PC-3 (cell line): ENCODE measurements around the gene ZSWIM7. TPM values are rescaled to one million over a fixed set of nuclear protein-coding genes. Genes with fewer than 3 reads are reported as not detected.
"Not testable (repeated sequence)": the region's sequence is repeated elsewhere in the genome, so short reads cannot be mapped to it uniquely, and the experiment has no call there.

Experiments
- ATAC-seq: fragments of 200-7000 bp; cut with Tn5 transposase; 2 replicates; pipeline ENCODE4 v1.9.1; 2020; ENCODE audit warnings: mild to moderate bottlenecking, moderate library complexity
- BruUV-seq: library from RNA; stranded (reverse); fragments of 400-500 nt; replicated peaks from 2 replicates; lab custom pipeline; 2021; lab: Mats Ljungman, UMichigan
- CTCF ChIA-PET: fragments of 300-600 bp; sonication (Branson Sonifier 250); formaldehyde crosslinking; loops from one replicate; lab custom pipeline; 2022; ENCODE audit warnings: antibody characterized with exemption; lab: Charles Lee
- POLR2A ChIA-PET: fragments of 300-600 bp; sonication (Branson Sonifier 250); formaldehyde crosslinking; loops from one replicate; lab custom pipeline; 2022; ENCODE audit warnings: antibody characterized with exemption; ENCODE audit not compliant: unreplicated experiment; lab: Charles Lee
- DNase-seq: peaks from one replicate; pipeline ENCODE4 v3.0.0-alpha.2; 2015
- H2AFZ ChIP-seq: fragments of 300-600 bp; sonication (generic); 2 replicates; pipeline ENCODE4 v1.6.0; 2016; ENCODE audit warnings: antibody characterized with exemption, low read length
- H3F3A ChIP-seq: fragments of 300-600 bp; sonication (generic); one replicate; pipeline ENCODE4 v1.6.0; 2017; ENCODE audit warnings: antibody characterized with exemption, low read length, control low read depth, mild to moderate bottlenecking; ENCODE audit not compliant: unreplicated experiment
- H3K27ac ChIP-seq: fragments of 300-600 bp; sonication (generic); 2 replicates; pipeline ENCODE4 v1.5.1; 2016; ENCODE audit warnings: mild to moderate bottlenecking, low read length
- H3K27me3 ChIP-seq: fragments of 300-600 bp; sonication (generic); 2 replicates; pipeline ENCODE4 v1.6.1; 2016; ENCODE audit warnings: low read length, mixed read lengths
- H3K36me3 ChIP-seq: fragments of 300-600 bp; sonication (generic); 2 replicates; pipeline ENCODE4 v1.6.1; 2016; ENCODE audit warnings: low read depth, mixed run types, low read length, mixed read lengths
- H3K4me1 ChIP-seq: fragments of 300-600 bp; sonication (generic); 2 replicates; pipeline ENCODE4 v1.5.1; 2016; ENCODE audit warnings: low read length; ENCODE audit not compliant: insufficient read depth
- H3K4me2 ChIP-seq: fragments of 300-600 bp; sonication (generic); 2 replicates; pipeline ENCODE4 v1.6.0; 2016; ENCODE audit warnings: low read length
- H3K4me3 ChIP-seq: fragments of 300-600 bp; sonication (generic); 2 replicates; pipeline ENCODE4 v1.5.1; 2016; ENCODE audit warnings: mild to moderate bottlenecking, low read length, mixed read lengths
- H3K79me2 ChIP-seq: fragments of 300-600 bp; sonication (generic); 2 replicates; pipeline ENCODE4 v1.6.1; 2017; ENCODE audit warnings: low read length, mixed read lengths
- H3K9ac ChIP-seq: fragments of 300-600 bp; sonication (generic); 2 replicates; pipeline ENCODE4 v1.6.0; 2016; ENCODE audit warnings: mild to moderate bottlenecking, low read length
- H3K9me2 ChIP-seq: fragments of 300-600 bp; sonication (generic); replicated peaks from 2 replicates; pipeline ENCODE4 v1.6.1; 2016; ENCODE audit warnings: mixed run types, low read length, mixed read lengths
- H3K9me3 ChIP-seq: fragments of 300-600 bp; sonication (generic); 2 replicates; pipeline ENCODE4 v1.6.1; 2016; ENCODE audit warnings: low read length, mixed read lengths
- H4K20me1 ChIP-seq: fragments of 300-600 bp; sonication (generic); 2 replicates; pipeline ENCODE4 v1.6.1; 2016; ENCODE audit warnings: low read length, mixed read lengths
- EZH2 ChIP-seq: fragments of 300-600 bp; sonication (generic); IDR thresholded peaks from one replicate; pipeline ENCODE4 v1.6.1; 2017; ENCODE audit warnings: antibody characterized with exemption, mild to moderate bottlenecking, low read length; ENCODE audit not compliant: unreplicated experiment
- EZH2phosphoT487 ChIP-seq: fragments of 300-600 bp; sonication (generic); IDR thresholded peaks from 2 replicates; pipeline ENCODE4 v1.6.1; 2018; ENCODE audit warnings: mild to moderate bottlenecking, antibody characterized with exemption, low read length, borderline replicate concordance
- intact Hi-C: fragments of 100-400 bp; cut with micrococcal nuclease; formaldehyde crosslinking; loops from 2 replicates; pipeline ENCODE4 v1.9.0; 2023
- total RNA-seq: library from RNA; depleted of rRNA; stranded (reverse); fragments of >200 nt; gene quantifications from 2 replicates; pipeline ENCODE4 v1.2.3, GENCODE V29; 2014
- TF ChIP-seq, protein P1 (sequence below): fragments of 300-600 bp; sonication (generic); conservative IDR thresholded peaks from 2 replicates; pipeline ENCODE4 v1.5.1; 2017; ENCODE audit warnings: antibody characterized with exemption, low read depth, mild to moderate bottlenecking, low read length

ZSWIM7 gene
- total RNA-seq, 1 experiment from 2014 or later, result 97.6 TPM

DNA sequence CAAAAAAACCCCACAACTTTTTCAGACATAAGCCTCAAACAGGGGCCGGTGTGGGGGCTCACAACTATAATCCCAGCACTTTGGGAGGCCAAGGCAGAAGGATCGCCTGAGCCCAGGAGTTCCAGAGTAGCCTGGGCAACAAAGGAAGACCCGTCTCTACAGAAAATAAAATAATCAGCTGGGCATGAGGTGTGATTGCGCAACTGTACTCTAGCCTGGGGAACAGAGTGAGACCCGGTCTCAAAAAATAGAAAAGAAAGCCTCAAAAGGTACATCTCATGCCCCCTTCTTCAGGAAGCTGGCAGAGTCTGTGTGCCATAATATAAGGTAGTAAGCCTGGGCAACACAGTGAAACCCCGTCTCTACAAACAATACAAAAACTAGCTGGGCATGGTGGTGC is 3.2 kb downstream of the ZSWIM7 start:
- ChIA-PET POLR2A (no interaction called here), CTCF (no interaction called here)
- Histone ChIP-seq H3K4me2 (no peak overlapping the region), H3K27ac (no peak overlapping the region), H3K4me3 (no peak overlapping the region), H3K27me3 (no peaks in the 10 kb centered on the region), H3K9me3 (no peaks in the 10 kb centered on the region), H3K36me3 (peaks cover 7% of the 10 kb centered on the region), H3F3A (no peaks in the 10 kb centered on the region), H3K9ac (no peak overlapping the region), H3K79me2 (peaks cover 59% of the 10 kb centered on the region), H2AFZ (no peak overlapping the region), H3K4me1 (peaks cover 24% of the 10 kb centered on the region), H4K20me1 (peaks cover 14% of the 10 kb centered on the region), H3K9me2 (no peaks in the 10 kb centered on the region)
- no peak for ATAC-seq
- BruUV-seq, result no TSS peak
- DNase-seq, result no peak
- TF ChIP-seq EZH2phosphoT487, result no peak
- TF ChIP-seq, protein P1, sequence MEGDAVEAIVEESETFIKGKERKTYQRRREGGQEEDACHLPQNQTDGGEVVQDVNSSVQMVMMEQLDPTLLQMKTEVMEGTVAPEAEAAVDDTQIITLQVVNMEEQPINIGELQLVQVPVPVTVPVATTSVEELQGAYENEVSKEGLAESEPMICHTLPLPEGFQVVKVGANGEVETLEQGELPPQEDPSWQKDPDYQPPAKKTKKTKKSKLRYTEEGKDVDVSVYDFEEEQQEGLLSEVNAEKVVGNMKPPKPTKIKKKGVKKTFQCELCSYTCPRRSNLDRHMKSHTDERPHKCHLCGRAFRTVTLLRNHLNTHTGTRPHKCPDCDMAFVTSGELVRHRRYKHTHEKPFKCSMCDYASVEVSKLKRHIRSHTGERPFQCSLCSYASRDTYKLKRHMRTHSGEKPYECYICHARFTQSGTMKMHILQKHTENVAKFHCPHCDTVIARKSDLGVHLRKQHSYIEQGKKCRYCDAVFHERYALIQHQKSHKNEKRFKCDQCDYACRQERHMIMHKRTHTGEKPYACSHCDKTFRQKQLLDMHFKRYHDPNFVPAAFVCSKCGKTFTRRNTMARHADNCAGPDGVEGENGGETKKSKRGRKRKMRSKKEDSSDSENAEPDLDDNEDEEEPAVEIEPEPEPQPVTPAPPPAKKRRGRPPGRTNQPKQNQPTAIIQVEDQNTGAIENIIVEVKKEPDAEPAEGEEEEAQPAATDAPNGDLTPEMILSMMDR, result no peak
- TF ChIP-seq EZH2, result no peak
- intact Hi-C loops, result no loop called here

DNA sequence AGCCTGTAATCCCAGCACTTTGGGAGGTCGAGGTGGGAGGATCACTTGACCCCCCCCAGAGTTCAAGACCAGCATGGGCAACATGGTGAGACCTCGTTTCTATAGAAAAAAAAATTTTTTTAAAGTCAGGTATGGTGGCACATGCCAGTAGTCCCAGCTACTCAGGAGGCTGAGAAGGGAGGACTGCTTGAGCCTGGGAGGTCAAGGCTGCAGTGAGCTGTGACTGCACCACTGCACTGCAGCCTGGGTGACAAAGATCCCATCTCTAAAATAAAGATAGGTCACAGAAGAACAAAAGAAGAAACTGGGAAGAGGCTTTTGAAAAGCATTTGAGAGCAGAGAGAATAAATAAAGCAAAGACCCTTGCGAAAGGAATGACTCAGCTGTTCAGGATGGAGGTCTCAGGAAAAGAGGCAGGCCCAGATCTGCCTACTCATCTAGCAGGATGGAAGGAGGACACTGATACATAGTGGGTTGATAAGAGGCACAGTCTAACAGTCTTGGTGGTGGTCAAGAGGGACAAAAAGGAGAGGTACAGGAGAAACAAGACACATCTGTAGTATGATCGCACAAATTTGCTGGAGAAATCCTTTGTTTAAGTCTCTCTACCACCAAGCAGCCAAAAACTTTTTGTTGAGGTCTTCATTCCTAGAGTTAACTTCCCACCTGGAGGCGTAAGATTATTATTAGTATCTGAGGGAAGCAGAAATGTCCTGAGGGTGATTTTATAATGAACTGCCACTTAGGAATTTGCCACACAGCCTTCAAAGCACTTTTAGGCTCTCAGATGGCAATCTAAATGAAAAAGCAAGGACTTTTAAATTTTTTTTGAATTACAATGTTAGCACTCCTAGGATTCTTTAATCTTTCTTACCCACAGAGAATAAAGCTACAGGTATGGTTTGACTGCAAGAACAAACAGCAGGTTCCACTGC is 17.6 kb downstream of the ZSWIM7 start:
- Histone ChIP-seq H3K4me2 (no peak overlapping the region), H2AFZ (no peak overlapping the region), H3K9me3 (no peaks in the 10 kb centered on the region), H3K4me3 (no peak overlapping the region), H3K36me3 (peaks cover 53% of the 10 kb centered on the region), H4K20me1 (no peaks in the 10 kb centered on the region), H3K9me2 (no peaks in the 10 kb centered on the region), H3K79me2 (peaks cover 19% of the 10 kb centered on the region), H3F3A (no peaks in the 10 kb centered on the region), H3K27ac (peak overlapping the region; percentile 12), H3K4me1 (peaks cover 16% of the 10 kb centered on the region), H3K9ac (no peak overlapping the region), H3K27me3 (no peaks in the 10 kb centered on the region)
- no peak for TF ChIP-seq EZH2
- no peak for TF ChIP-seq EZH2phosphoT487
- TF ChIP-seq, protein P1, result no peak
- BruUV-seq, result no TSS peak
- intact Hi-C loops, result no loop called here
- peak; percentile 33 for DNase-seq
- POLR2A ChIA-PET, result interaction anchor here (0.5 kb wide), 1 partner anchor 11 kb away, joined by 14 read pairs; no protein-coding TSS in a partner anchor
- CTCF ChIA-PET, result interaction anchor here (0.6 kb wide), 1 partner anchor 89 kb away, joined by 5 read pairs; no protein-coding TSS in a partner anchor
- no peak for ATAC-seq

DNA sequence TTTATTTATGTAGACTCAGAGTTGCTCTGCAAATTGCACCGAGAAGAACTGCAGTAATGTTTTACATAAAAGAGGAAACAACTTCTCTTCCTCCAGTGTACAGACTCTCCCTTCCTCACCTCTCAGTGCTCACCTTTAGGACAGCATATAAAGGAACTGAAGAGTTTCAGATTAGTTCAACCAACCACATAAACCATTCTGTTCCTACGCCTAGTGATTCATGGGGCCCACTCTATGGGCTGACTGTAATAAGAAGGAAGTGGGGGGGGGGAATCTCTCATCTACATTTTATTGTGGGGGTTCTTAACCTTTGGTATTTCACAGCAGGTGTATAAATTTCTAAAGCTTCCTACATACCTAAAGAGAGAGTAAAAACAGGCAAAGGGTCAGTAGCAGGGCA is 18.3 kb downstream of the ZSWIM7 start:
- Histone ChIP-seq H3F3A (no peaks in the 10 kb centered on the region), H3K27ac (no peak overlapping the region), H3K4me2 (no peak overlapping the region), H3K36me3 (peaks cover 52% of the 10 kb centered on the region), H3K9ac (no peak overlapping the region), H2AFZ (no peak overlapping the region), H3K79me2 (peaks cover 25% of the 10 kb centered on the region), H3K4me1 (peaks cover 16% of the 10 kb centered on the region), H3K9me2 (no peaks in the 10 kb centered on the region), H3K27me3 (no peaks in the 10 kb centered on the region), H4K20me1 (no peaks in the 10 kb centered on the region), H3K9me3 (no peaks in the 10 kb centered on the region), H3K4me3 (no peak overlapping the region)
- ChIA-PET POLR2A (no interaction called here), CTCF (no interaction called here)
- intact Hi-C loops, result no loop called here
- DNase-seq (peak; percentile 40), ATAC-seq (no peak)
- BruUV-seq, result no TSS peak
- TF ChIP-seq, protein P1, result no peak
- TF ChIP-seq EZH2 (no peak), EZH2phosphoT487 (no peak)

DNA sequence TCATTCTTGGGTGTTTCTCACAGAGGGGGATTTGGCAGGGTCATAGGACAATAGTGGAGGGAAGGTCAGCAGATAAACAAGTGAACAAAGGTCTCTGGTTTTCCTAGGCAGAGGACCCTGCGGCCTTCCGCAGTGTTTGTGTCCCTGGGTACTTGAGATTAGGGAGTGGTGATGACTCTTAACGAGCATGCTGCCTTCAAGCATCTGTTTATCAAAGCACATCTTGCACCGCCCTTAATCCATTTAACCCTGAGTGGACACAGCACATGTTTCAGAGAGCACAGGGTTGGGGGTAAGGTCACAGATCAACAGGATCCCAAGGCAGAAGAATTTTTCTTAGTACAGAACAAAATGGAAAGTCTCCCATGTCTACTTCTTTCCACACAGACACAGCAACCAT is 20.5 kb downstream of the ZSWIM7 start:
- H3F3A ChIP-seq, H3K4me2 ChIP-seq, H3K27me3 ChIP-seq, H3K9me3 ChIP-seq, H4K20me1 ChIP-seq, H3K27ac ChIP-seq, BruUV-seq, H3K9me2 ChIP-seq, ATAC-seq, H3K9ac ChIP-seq, POLR2A ChIA-PET, H2AFZ ChIP-seq, intact Hi-C loops, CTCF ChIA-PET, DNase-seq, H3K4me3 ChIP-seq: not testable (repeated sequence)
- Histone ChIP-seq H3K4me1 (peaks cover 16% of the 10 kb centered on the region), H3K79me2 (peaks cover 41% of the 10 kb centered on the region), H3K36me3 (peaks cover 51% of the 10 kb centered on the region)
